BLaER1 treated with 17β-estradiol and CSF1 and Interleukin-3, amounts not matched to agents 10 nM and 100 nM (cell line): Measurements from ENCODE around the gene HIVEP1.
A peak's percentile ranks its signal among the peaks of the same experiment; 100 is the strongest.

ENCODE experiments used
- H3K27ac ChIP-seq, 11 experiments: shearing (Covaris generic); formaldehyde crosslinking; 2 replicates each; pipeline ENCODE4 v1.8.1; 2022
- H3K27me3 ChIP-seq, 11 experiments: shearing (Covaris generic); formaldehyde crosslinking; 2 replicates each; pipeline ENCODE4 v1.8.1; 2022
- H3K36me3 ChIP-seq, 11 experiments: shearing (Covaris generic); formaldehyde crosslinking; 2 replicates each; pipeline ENCODE4 v1.8.1; 2022
- H3K4me1 ChIP-seq, 10 experiments: shearing (Covaris generic); formaldehyde crosslinking; 2 replicates each; pipeline ENCODE4 v1.8.1; 2022
- H3K4me2 ChIP-seq, 11 experiments: shearing (Covaris generic); formaldehyde crosslinking; 2 replicates each; pipeline ENCODE4 v1.8.1; 2022
- H3K4me3 ChIP-seq, 10 experiments: shearing (Covaris generic); formaldehyde crosslinking; 2 replicates each; pipeline ENCODE4 v1.8.1; 2022
- H3K9ac ChIP-seq, 11 experiments: shearing (Covaris generic); formaldehyde crosslinking; 2 replicates each; pipeline ENCODE4 v1.8.1; 2022
- H3K9me3 ChIP-seq, 11 experiments: shearing (Covaris generic); formaldehyde crosslinking; replicated peaks in 1 of 11; 2 replicates each; pipeline ENCODE4 v1.8.1; 2022
- H4K20me1 ChIP-seq, 11 experiments: shearing (Covaris generic); formaldehyde crosslinking; 2 replicates each; pipeline ENCODE4 v1.8.1; 2022
- Cebpa-rat ChIP-seq, 11 experiments: shearing (Covaris generic); IDR thresholded peaks; 2 replicates each; pipeline ENCODE4 v1.8.1; 2022

The HIVEP1 gene

GRCh38 chr6:12083302-12083701, 71.2 kb downstream of the HIVEP1 start:
- Histone ChIP-seq H3K36me3 (peaks cover 0 to 5% (median 0%) of the 10 kb centered on the region in 11 experiments; a peak in 2 of 22 replicates), H3K4me2 (no peak overlapping the region), H3K27ac (no peak overlapping the region), H3K9me3 (no peaks in the 10 kb centered on the region), H3K9ac (no peak overlapping the region), H3K4me1 (peaks cover 0 to 20% (median 9%) of the 10 kb centered on the region in 10 experiments; a peak in 13 of 20 replicates), H3K4me3 (no peak overlapping the region), H3K27me3 (no peaks in the 10 kb centered on the region), H4K20me1 (peaks cover 0 to 87% (median 13%) of the 10 kb centered on the region in 11 experiments; a peak in 8 of 22 replicates)
- no peak for TF ChIP-seq Cebpa-rat (IDR thresholded peaks at IDR 0.05)

- H3K4me2 ChIP-seq, result no peak overlapping the region
- H3K4me1 ChIP-seq, result peaks cover 0 to 20% (median 9%) of the 10 kb centered on the region in 10 experiments; a peak in 13 of 20 replicates
- no peak for TF ChIP-seq Cebpa-rat (IDR thresholded peaks at IDR 0.05)
- no peak overlapping the region for H3K9ac ChIP-seq
- no peaks in the 10 kb centered on the region for H3K27me3 ChIP-seq
- H3K36me3 ChIP-seq, result peaks cover 0 to 2% (median 0%) of the 10 kb centered on the region in 11 experiments; a peak in 2 of 22 replicates
- H3K27ac ChIP-seq, result no peak overlapping the region
- no peaks in the 10 kb centered on the region for H3K9me3 ChIP-seq
- no peak overlapping the region for H3K4me3 ChIP-seq
- H4K20me1 ChIP-seq, result peaks cover 0 to 92% (median 11%) of the 10 kb centered on the region in 11 experiments; a peak in 8 of 22 replicates
Measured at GRCh38 chr6:12083763-12084162, 71.7 kb downstream of the HIVEP1 start.

- peaks cover 0 to 20% (median 9%) of the 10 kb centered on the region in 10 experiments; a peak in 13 of 20 replicates for H3K4me1 ChIP-seq
- no peak for TF ChIP-seq Cebpa-rat (IDR thresholded peaks at IDR 0.05)
- H3K27me3 ChIP-seq, result no peaks in the 10 kb centered on the region
- H3K9me3 ChIP-seq, result no peaks in the 10 kb centered on the region
- H3K4me2 ChIP-seq, result no peak overlapping the region
- H3K4me3 ChIP-seq, result no peak overlapping the region
- H3K36me3 ChIP-seq, result peaks cover 0 to 7% (median 0%) of the 10 kb centered on the region in 11 experiments; a peak in 3 of 22 replicates
- peaks cover 0 to 86% (median 11%) of the 10 kb centered on the region in 11 experiments; a peak in 8 of 22 replicates for H4K20me1 ChIP-seq
- H3K9ac ChIP-seq, result no peak overlapping the region
- H3K27ac ChIP-seq, result no peak overlapping the region
Measured at GRCh38 chr6:12084681-12085080, 72.6 kb downstream of the HIVEP1 start.

- peaks cover 0 to 29% (median 0%) of the 10 kb centered on the region in 11 experiments; a peak in 6 of 22 replicates for H3K36me3 ChIP-seq
- no peak overlapping the region for H3K27ac ChIP-seq
- H3K9ac ChIP-seq, result no peak overlapping the region
- no peak overlapping the region for H3K4me3 ChIP-seq
- H3K27me3 ChIP-seq, result no peaks in the 10 kb centered on the region
- peaks cover 0 to 10% (median 0%) of the 10 kb centered on the region in 10 experiments; a peak in 4 of 20 replicates for H3K4me1 ChIP-seq
- H4K20me1 ChIP-seq, result peaks cover 0 to 55% (median 6%) of the 10 kb centered on the region in 11 experiments; a peak in 8 of 22 replicates
- TF ChIP-seq Cebpa-rat (IDR thresholded peaks at IDR 0.05), result no peak
- H3K9me3 ChIP-seq, result no peaks in the 10 kb centered on the region
- H3K4me2 ChIP-seq, result no peak overlapping the region
Measured at GRCh38 chr6:12088531-12088930, 76.4 kb downstream of the HIVEP1 start.

- Histone ChIP-seq H3K9me3 (no peaks in the 10 kb centered on the region), H3K4me2 (peak overlapping the region in 2 of 11 experiments; percentile 37 to 62; a peak in 2 of 22 replicates), H3K4me3 (no peak overlapping the region), H3K27ac (0 out of 22 replicates have a peak overlapping the region, but pooled peaks of 1 of the 11 experiments have one; percentile 1), H3K27me3 (no peaks in the 10 kb centered on the region), H4K20me1 (peaks cover 0 to 33% (median 0%) of the 10 kb centered on the region in 11 experiments; a peak in 3 of 22 replicates), H3K4me1 (peaks cover 0 to 10% (median 0%) of the 10 kb centered on the region in 10 experiments; a peak in 4 of 20 replicates), H3K9ac (no peak overlapping the region), H3K36me3 (peaks cover 0 to 29% (median 0%) of the 10 kb centered on the region in 11 experiments; a peak in 6 of 22 replicates)
- no peak for TF ChIP-seq Cebpa-rat (IDR thresholded peaks at IDR 0.05)
Measured at GRCh38 chr6:12090714-12091113, 78.6 kb downstream of the HIVEP1 start.

GRCh38 chr6:12092762-12093161, 80.7 kb downstream of the HIVEP1 start:
- Histone ChIP-seq H3K9ac (no peak overlapping the region), H3K4me2 (no peak overlapping the region)
- no peak for TF ChIP-seq Cebpa-rat (IDR thresholded peaks at IDR 0.05)

GRCh38 chr6:12094689-12095088, 82.6 kb downstream of the HIVEP1 start:
- no peak overlapping the region for H3K4me2 ChIP-seq
- peaks cover 0 to 31% (median 0%) of the 10 kb centered on the region in 11 experiments; a peak in 5 of 22 replicates for H3K36me3 ChIP-seq
- no peak for TF ChIP-seq Cebpa-rat (IDR thresholded peaks at IDR 0.05)

More at GRCh38 chr6:12092762-12093161, 80.7 kb downstream of the HIVEP1 start:
- peaks cover 0 to 10% (median 0%) of the 10 kb centered on the region in 10 experiments; a peak in 4 of 20 replicates for H3K4me1 ChIP-seq
- H3K9me3 ChIP-seq, result no peaks in the 10 kb centered on the region
- peaks cover 0 to 16% (median 0%) of the 10 kb centered on the region in 11 experiments; a peak in 3 of 22 replicates for H4K20me1 ChIP-seq
- no peak overlapping the region for H3K4me3 ChIP-seq
- no peaks in the 10 kb centered on the region for H3K27me3 ChIP-seq
- H3K27ac ChIP-seq, result no peak overlapping the region
- H3K36me3 ChIP-seq, result peaks cover 0 to 29% (median 0%) of the 10 kb centered on the region in 11 experiments; a peak in 6 of 22 replicates

GRCh38 chr6:12096342-12096741, 84.2 kb downstream of the HIVEP1 start:
- peaks cover 0 to 28% (median 0%) of the 10 kb centered on the region in 11 experiments; a peak in 4 of 22 replicates for H3K36me3 ChIP-seq

More at GRCh38 chr6:12094689-12095088, 82.6 kb downstream of the HIVEP1 start:
- H3K27ac ChIP-seq, result no peak overlapping the region
- H3K9ac ChIP-seq, result no peak overlapping the region
- H3K27me3 ChIP-seq, result no peaks in the 10 kb centered on the region
- H3K4me3 ChIP-seq, result no peak overlapping the region
- no peaks in the 10 kb centered on the region for H3K9me3 ChIP-seq
- peaks cover 0 to 6% (median 0%) of the 10 kb centered on the region in 11 experiments; a peak in 2 of 22 replicates for H4K20me1 ChIP-seq
- peaks cover 0 to 10% (median 0%) of the 10 kb centered on the region in 10 experiments; a peak in 4 of 20 replicates for H3K4me1 ChIP-seq

GRCh38 chr6:12097791-12098190, 85.7 kb downstream of the HIVEP1 start:
- Histone ChIP-seq H3K9ac (no peak overlapping the region), H4K20me1 (peaks cover 0 to 7% (median 0%) of the 10 kb centered on the region in 11 experiments; a peak in 1 of 22 replicates), H3K36me3 (peaks cover 0 to 18% (median 0%) of the 10 kb centered on the region in 11 experiments; a peak in 3 of 22 replicates), H3K4me1 (no peaks in the 10 kb centered on the region), H3K9me3 (no peaks in the 10 kb centered on the region), H3K4me3 (no peak overlapping the region), H3K27ac (no peak overlapping the region), H3K27me3 (no peaks in the 10 kb centered on the region), H3K4me2 (no peak overlapping the region)
- no peak for TF ChIP-seq Cebpa-rat (IDR thresholded peaks at IDR 0.05)

More at GRCh38 chr6:12096342-12096741, 84.2 kb downstream of the HIVEP1 start:
- Histone ChIP-seq H3K4me3 (no peak overlapping the region), H3K9ac (no peak overlapping the region), H3K4me1 (no peaks in the 10 kb centered on the region), H3K27me3 (no peaks in the 10 kb centered on the region), H3K9me3 (no peaks in the 10 kb centered on the region), H3K27ac (no peak overlapping the region), H3K4me2 (no peak overlapping the region), H4K20me1 (peaks cover 0 to 10% (median 0%) of the 10 kb centered on the region in 11 experiments; a peak in 2 of 22 replicates)
- no peak for TF ChIP-seq Cebpa-rat (IDR thresholded peaks at IDR 0.05)
